Bronchial epithelial cell (primary cell): ENCODE measurements around the gene ARL16. TPM values are rescaled to one million over a fixed set of nuclear protein-coding genes. Genes with fewer than 3 reads are reported as not detected.
"Not testable (repeated sequence)": the region's sequence is repeated elsewhere in the genome, so short reads cannot be mapped to it uniquely, and the experiment has no call there.

Source experiments
- DNase-seq: peaks from one replicate; pipeline ENCODE4 v3.0.0-alpha.2; 2010; ENCODE audit warnings: low read depth
- FAIRE-seq: peaks from 2 replicates; lab custom pipeline; 2011; peaks lifted over from hg19 to GRCh38; lab: Jason Lieb, UNC
- H3K27me3 ChIP-seq: 2 replicates; pipeline ENCODE4 v1.5.1; 2011; ENCODE audit warnings: low read length; ENCODE audit not compliant: control insufficient read depth, insufficient read depth
- H3K36me3 ChIP-seq: 2 replicates; pipeline ENCODE4 v1.5.1; 2011; ENCODE audit warnings: low read length; ENCODE audit not compliant: control insufficient read depth, insufficient read depth
- H3K4me3 ChIP-seq: 2 replicates; pipeline ENCODE4 v1.5.1; 2011; ENCODE audit warnings: mild to moderate bottlenecking, low read depth, low read length, control low read depth
- CTCF ChIP-seq: IDR thresholded peaks from 2 replicates; pipeline ENCODE4 v1.5.1; 2011; ENCODE audit warnings: mild to moderate bottlenecking, moderate library complexity, low read length, control low read depth, inconsistent platforms; ENCODE audit not compliant: insufficient read depth, severe bottlenecking
- total RNA-seq: library from RNA; depleted of rRNA; stranded (reverse); fragments of >200 nt; gene quantifications from 2 replicates; pipeline ENCODE4 v1.2.1, GENCODE V29; 2014

ARL16 gene
- total RNA-seq, 1 donor from 2014 or later = 25.8 TPM

GRCh38 chr17:81682565-81683207 lies 911 bp downstream of the ARL16 start:
- H3K27me3 ChIP-seq = no peaks in the 10 kb centered on the region
- no peak for FAIRE-seq
- peaks cover 23% of the 10 kb centered on the region for H3K36me3 ChIP-seq
- TF ChIP-seq CTCF = no peak
- DNase-seq = no peak
- peak overlapping the region; percentile 96 for H3K4me3 ChIP-seq

GRCh38 chr17:81681672-81682071 lies 1.9 kb downstream of the ARL16 start:
- no peak for TF ChIP-seq CTCF
- Histone ChIP-seq H3K4me3 (no peak overlapping the region), H3K27me3 (no peaks in the 10 kb centered on the region), H3K36me3 (peaks cover 14% of the 10 kb centered on the region)
- FAIRE-seq (no peak), DNase-seq (no peak)

GRCh38 chr17:81680150-81680549 lies 3.4 kb downstream of the ARL16 start:
- peaks cover 7% of the 10 kb centered on the region for H3K36me3 ChIP-seq
- H3K27me3 ChIP-seq = no peaks in the 10 kb centered on the region
- no peak for DNase-seq
- no peak for FAIRE-seq
- no peak overlapping the region for H3K4me3 ChIP-seq
- no peak for TF ChIP-seq CTCF

GRCh38 chr17:81676906-81677305 lies 6.7 kb downstream of the ARL16 start:
- no peak for FAIRE-seq
- Histone ChIP-seq H3K4me3 (no peak overlapping the region), H3K36me3 (peaks cover 22% of the 10 kb centered on the region), H3K27me3 (no peaks in the 10 kb centered on the region)
- DNase-seq = no peak
- TF ChIP-seq CTCF = no peak

- FAIRE-seq, H3K27me3 ChIP-seq, H3K4me3 ChIP-seq: not testable (repeated sequence)
- peak; percentile 26 for DNase-seq
- TF ChIP-seq CTCF = peak; percentile 57
- peaks cover 23% of the 10 kb centered on the region for H3K36me3 ChIP-seq
These were observed 7.9 kb downstream of the ARL16 start for GRCh38 chr17:81675515-81676221.
